Hepatocyte (in vitro differentiated cells): ENCODE measurements around the gene HTR2C.

Experiments used
- CTCF ChIP-seq: fragments of 200-600 bp; sonication (generic); IDR thresholded peaks from 2 replicates; pipeline ENCODE4 v1.5.1; 2016; ENCODE audit warnings: antibody characterized with exemption, mild to moderate bottlenecking; ENCODE audit not compliant: poor library complexity
- EZH2 ChIP-seq: fragments of 200-600 bp; sonication (generic); IDR thresholded peaks from 2 replicates; pipeline ENCODE4 v1.6.1; 2016; ENCODE audit warnings: antibody characterized with exemption, mild to moderate bottlenecking, borderline replicate concordance
- EZH2phosphoT487 ChIP-seq: fragments of 200-600 bp; sonication (generic); IDR thresholded peaks from one replicate; pipeline ENCODE4 v1.6.1; 2018; ENCODE audit warnings: antibody characterized with exemption, mild to moderate bottlenecking, low read depth, moderate library complexity; ENCODE audit not compliant: unreplicated experiment, severe bottlenecking

GRCh38 chrX:114710571-114710970 is 126.7 kb downstream of the HTR2C start:
- TF ChIP-seq EZH2 (no peak), CTCF (no peak), EZH2phosphoT487 (no peak)
